ENCODE results near the gene GSTM4. TPM values are rescaled to one million over a fixed set of nuclear protein-coding genes. Genes with fewer than 3 reads are reported as not detected.

Gene GSTM4
- total RNA-seq, 1 donor: 13.8 TPM

DNA sequence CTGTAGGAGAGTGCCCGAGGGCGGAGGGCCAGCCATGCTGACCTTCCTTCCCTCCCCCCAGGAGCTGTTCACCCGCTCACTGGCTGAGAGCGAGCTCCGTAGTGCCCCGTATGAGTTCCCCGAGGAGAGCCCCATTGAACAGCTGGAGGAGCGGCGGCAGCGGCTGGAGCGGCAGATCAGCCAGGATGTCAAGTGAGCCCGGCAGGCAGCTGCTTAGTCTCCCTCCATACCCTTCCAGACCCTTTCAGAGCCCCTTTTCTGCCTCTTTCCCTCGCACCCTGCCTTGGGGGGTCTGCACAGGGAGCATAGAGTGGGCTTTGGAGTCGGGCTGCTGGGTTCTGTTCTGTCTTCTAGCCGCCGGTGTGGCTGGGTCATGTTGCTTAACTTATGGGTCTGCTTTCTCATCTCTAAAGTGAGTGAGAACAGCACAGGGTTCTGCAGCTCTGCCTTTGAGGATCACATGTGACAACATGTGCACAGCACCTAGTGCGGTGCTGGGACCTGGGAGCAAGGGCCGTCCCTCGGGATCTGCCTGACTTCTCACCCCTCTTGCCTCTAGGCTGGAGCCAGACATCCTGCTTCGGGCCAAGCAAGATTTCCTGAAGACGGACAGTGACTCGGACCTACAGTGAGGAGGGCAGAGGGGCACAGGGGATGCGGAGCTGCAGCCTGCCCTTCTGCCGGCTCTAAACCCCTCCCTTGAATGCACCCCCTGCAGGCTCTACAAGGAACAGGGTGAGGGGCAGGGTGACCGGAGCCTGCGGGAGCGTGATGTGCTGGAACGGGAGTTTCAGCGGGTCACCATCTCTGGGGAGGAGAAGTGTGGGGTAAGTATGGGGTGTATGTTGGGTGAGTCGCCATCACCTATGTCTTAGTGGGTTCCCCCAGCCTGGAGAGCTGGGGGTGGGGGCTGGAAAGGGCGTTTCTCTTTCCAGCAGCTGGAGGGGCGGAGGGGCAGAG, 30.0 kb upstream of the GSTM4 start:
- Histone ChIP-seq H3K4me1 (ENCODE audit: insufficient read depth, low read length) (peaks cover 32% of the 10 kb centered on the region), H2AFZ (ENCODE audit: low read length) (no peak overlapping the region), H3K9me3 (ENCODE audit: low read depth, low read length) (no peaks in the 10 kb centered on the region), H3K27me3 (ENCODE audit: insufficient read depth, low read length) (no peaks in the 10 kb centered on the region), H3K27ac (ENCODE audit: low read depth, low read length) (no peak overlapping the region), H4K20me1 (ENCODE audit: insufficient read depth, low read length) (peaks cover 61% of the 10 kb centered on the region), H3K79me2 (ENCODE audit: insufficient read depth, low read length) (peaks cover 56% of the 10 kb centered on the region), H3K4me3 (ENCODE audit: insufficient read depth, low read length) (no peak overlapping the region), H3K4me2 (ENCODE audit: insufficient read depth, low read length) (no peak overlapping the region), H3K36me3 (ENCODE audit: insufficient read depth, low read length) (peaks cover 46% of the 10 kb centered on the region)
- TF ChIP-seq, protein P1, sequence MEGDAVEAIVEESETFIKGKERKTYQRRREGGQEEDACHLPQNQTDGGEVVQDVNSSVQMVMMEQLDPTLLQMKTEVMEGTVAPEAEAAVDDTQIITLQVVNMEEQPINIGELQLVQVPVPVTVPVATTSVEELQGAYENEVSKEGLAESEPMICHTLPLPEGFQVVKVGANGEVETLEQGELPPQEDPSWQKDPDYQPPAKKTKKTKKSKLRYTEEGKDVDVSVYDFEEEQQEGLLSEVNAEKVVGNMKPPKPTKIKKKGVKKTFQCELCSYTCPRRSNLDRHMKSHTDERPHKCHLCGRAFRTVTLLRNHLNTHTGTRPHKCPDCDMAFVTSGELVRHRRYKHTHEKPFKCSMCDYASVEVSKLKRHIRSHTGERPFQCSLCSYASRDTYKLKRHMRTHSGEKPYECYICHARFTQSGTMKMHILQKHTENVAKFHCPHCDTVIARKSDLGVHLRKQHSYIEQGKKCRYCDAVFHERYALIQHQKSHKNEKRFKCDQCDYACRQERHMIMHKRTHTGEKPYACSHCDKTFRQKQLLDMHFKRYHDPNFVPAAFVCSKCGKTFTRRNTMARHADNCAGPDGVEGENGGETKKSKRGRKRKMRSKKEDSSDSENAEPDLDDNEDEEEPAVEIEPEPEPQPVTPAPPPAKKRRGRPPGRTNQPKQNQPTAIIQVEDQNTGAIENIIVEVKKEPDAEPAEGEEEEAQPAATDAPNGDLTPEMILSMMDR (IDR thresholded peaks at IDR 0.05; ENCODE audit: extremely low read depth, low read depth, low read length): no peak
- DNase-seq (ENCODE audit: insufficient read length, low spot score, missing footprints): no peak

DNA sequence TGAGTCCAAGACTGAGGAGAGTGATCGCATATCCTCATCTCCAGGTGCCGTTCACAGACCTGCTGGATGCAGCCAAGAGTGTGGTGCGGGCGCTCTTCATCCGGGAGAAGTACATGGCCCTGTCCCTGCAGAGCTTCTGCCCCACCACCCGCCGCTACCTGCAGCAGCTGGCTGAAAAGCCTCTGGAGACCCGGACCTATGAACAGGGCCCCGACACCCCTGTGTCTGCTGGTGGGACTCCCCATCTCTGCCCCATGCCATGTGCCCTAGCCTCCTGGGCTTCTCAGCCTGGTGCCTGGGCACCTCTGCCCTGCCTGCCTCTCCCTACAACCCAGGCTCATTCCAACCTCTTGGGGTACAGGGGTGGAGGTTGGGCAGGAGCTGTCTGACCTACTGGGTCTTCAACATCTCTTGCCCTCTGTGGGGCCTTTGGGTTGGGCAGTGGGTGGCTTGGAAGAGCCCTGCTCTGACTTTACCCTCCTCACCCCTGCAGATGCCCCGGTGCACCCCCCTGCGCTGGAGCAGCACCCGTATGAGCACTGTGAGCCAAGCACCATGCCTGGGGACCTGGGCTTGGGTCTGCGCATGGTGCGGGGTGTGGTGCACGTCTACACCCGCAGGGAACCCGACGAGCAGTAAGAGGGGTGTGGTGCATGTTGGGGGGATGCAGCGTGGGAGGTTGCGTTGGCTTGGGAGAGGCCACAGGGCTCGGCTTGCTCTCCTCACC, 29.1 kb upstream of the GSTM4 start:
- Histone ChIP-seq H3K4me2 (ENCODE audit: insufficient read depth, low read length) (no peak overlapping the region), H3K36me3 (ENCODE audit: insufficient read depth, low read length) (peaks cover 55% of the 10 kb centered on the region)
- TF ChIP-seq, protein P1 (IDR thresholded peaks at IDR 0.05; ENCODE audit: extremely low read depth, low read depth, low read length): no peak

DNA sequence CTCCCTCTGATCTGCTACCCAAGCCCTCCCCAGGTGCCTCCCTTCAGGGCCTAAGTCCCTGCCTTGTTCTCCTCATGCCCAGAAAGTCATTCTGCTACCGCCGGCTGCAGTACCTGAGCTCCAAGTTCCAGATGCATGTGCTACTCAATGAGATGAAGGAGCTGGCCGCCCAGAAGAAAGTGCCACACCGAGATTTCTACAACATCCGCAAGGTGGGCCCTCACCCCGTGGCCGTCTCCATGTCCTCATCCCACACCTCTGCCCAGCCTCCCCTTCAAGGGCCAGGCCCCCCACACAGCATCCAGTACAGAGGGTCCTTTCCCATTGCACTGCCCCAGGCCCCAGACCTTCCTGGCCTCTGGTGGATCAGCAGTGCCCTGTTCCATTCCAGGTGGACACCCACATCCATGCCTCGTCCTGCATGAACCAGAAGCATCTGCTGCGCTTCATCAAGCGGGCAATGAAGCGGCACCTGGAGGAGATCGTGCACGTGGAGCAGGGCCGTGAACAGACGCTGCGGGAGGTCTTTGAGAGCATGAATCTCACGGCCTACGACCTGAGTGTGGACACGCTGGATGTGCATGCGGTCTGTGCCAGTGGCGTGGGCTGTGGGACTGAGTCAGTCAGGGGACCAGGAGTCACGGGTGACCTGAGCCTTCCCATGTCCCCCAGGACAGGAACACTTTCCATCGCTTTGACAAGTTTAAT, 28.1 kb upstream of the GSTM4 start:
- peaks cover 36% of the 10 kb centered on the region for H3K79me2 ChIP-seq (ENCODE audit: insufficient read depth, low read length)
- peaks cover 65% of the 10 kb centered on the region for H3K36me3 ChIP-seq (ENCODE audit: insufficient read depth, low read length)
- no peak for DNase-seq (ENCODE audit: insufficient read length, low spot score, missing footprints)
- no peaks in the 10 kb centered on the region for H3K27me3 ChIP-seq (ENCODE audit: insufficient read depth, low read length)
- H3K9me3 ChIP-seq (ENCODE audit: low read depth, low read length): no peaks in the 10 kb centered on the region
- no peak overlapping the region for H3K4me2 ChIP-seq (ENCODE audit: insufficient read depth, low read length)
- H3K4me1 ChIP-seq (ENCODE audit: insufficient read depth, low read length): peaks cover 17% of the 10 kb centered on the region
- no peak overlapping the region for H2AFZ ChIP-seq (ENCODE audit: low read length)
- peak overlapping the region; percentile 37 for H3K27ac ChIP-seq (ENCODE audit: low read depth, low read length)
- TF ChIP-seq, protein P1 (IDR thresholded peaks at IDR 0.05; ENCODE audit: extremely low read depth, low read depth, low read length): no peak
- no peak overlapping the region for H3K4me3 ChIP-seq (ENCODE audit: insufficient read depth, low read length)
- peaks cover 52% of the 10 kb centered on the region for H4K20me1 ChIP-seq (ENCODE audit: insufficient read depth, low read length)

More for the DNA sequence above, 29.1 kb upstream of the GSTM4 start:
- H3K27ac ChIP-seq (ENCODE audit: low read depth, low read length): no peak overlapping the region
- no peak overlapping the region for H3K4me3 ChIP-seq (ENCODE audit: insufficient read depth, low read length)
- peaks cover 46% of the 10 kb centered on the region for H3K79me2 ChIP-seq (ENCODE audit: insufficient read depth, low read length)
- no peak overlapping the region for H2AFZ ChIP-seq (ENCODE audit: low read length)
- H3K9me3 ChIP-seq (ENCODE audit: low read depth, low read length): no peaks in the 10 kb centered on the region
- no peak for DNase-seq (ENCODE audit: insufficient read length, low spot score, missing footprints)
- no peaks in the 10 kb centered on the region for H3K27me3 ChIP-seq (ENCODE audit: insufficient read depth, low read length)
- H4K20me1 ChIP-seq (ENCODE audit: insufficient read depth, low read length): peaks cover 60% of the 10 kb centered on the region
- H3K4me1 ChIP-seq (ENCODE audit: insufficient read depth, low read length): peaks cover 27% of the 10 kb centered on the region
